Cortex of kidney (tissue), 1 donor: ENCODE data around the gene L3MBTL4.

Source experiments
- DNase-seq: peaks from one replicate; lab custom pipeline; 2025; lab: John Stamatoyannopoulos, UW

Gene L3MBTL4

GRCh38 chr18:5961828-5962150, 452.9 kb downstream of the L3MBTL4 start:
- no peak for DNase-seq

GRCh38 chr18:5961097-5961827, 453.4 kb downstream of the L3MBTL4 start:
- no peak for DNase-seq

- no peak for DNase-seq
Observed at GRCh38 chr18:5958822-5959221, 455.9 kb downstream of the L3MBTL4 start.

GRCh38 chr18:5955861-5956260, 458.9 kb downstream of the L3MBTL4 start:
- DNase-seq = no peak

- DNase-seq = no peak
Observed at GRCh38 chr18:5951515-5952091, 463.1 kb downstream of the L3MBTL4 start.

GRCh38 chr18:5948781-5949180, 465.9 kb downstream of the L3MBTL4 start:
- no peak for DNase-seq

- DNase-seq = no peak
Observed at GRCh38 chr18:5948237-5948636, 466.5 kb downstream of the L3MBTL4 start.

- DNase-seq = no peak
Observed at GRCh38 chr18:5944448-5944847, 470.3 kb downstream of the L3MBTL4 start.

GRCh38 chr18:5943514-5943913, 471.2 kb downstream of the L3MBTL4 start:
- no peak for DNase-seq

- DNase-seq = no peak
Observed at GRCh38 chr18:5942591-5942990, 472.1 kb downstream of the L3MBTL4 start.

- no peak for DNase-seq
Observed at GRCh38 chr18:5941890-5942289, 472.8 kb downstream of the L3MBTL4 start.

- DNase-seq = no peak
Observed at GRCh38 chr18:5939801-5940667, 474.7 kb downstream of the L3MBTL4 start.

- DNase-seq = no peak
Observed at GRCh38 chr18:5937795-5938194, 476.9 kb downstream of the L3MBTL4 start.

- no peak for DNase-seq
Observed at GRCh38 chr18:5937121-5937520, 477.6 kb downstream of the L3MBTL4 start.

- DNase-seq = no peak
Observed at GRCh38 chr18:5930789-5931188, 483.9 kb downstream of the L3MBTL4 start.

GRCh38 chr18:5918205-5918858, 496.4 kb downstream of the L3MBTL4 start:
- DNase-seq = no peak

- DNase-seq = no peak
Observed at GRCh38 chr18:5914951-5915350, 499.8 kb downstream of the L3MBTL4 start.

GRCh38 chr18:5914016-5914415, 500.7 kb downstream of the L3MBTL4 start:
- no peak for DNase-seq

- DNase-seq = no peak
Observed at GRCh38 chr18:5912566-5912965, 502.1 kb downstream of the L3MBTL4 start.

- no peak for DNase-seq
Observed at GRCh38 chr18:5909125-5909524, 505.6 kb downstream of the L3MBTL4 start.
